Prostate gland (tissue), 2 donors: ENCODE data around the gene ZDHHC4. TPM values are rescaled to one million over a fixed set of nuclear protein-coding genes. Genes with fewer than 3 reads are reported as not detected.

ENCODE experiments used
- DNase-seq: peaks from one replicate; pipeline ENCODE4 v3.0.0-alpha.2; 2019; ENCODE audit warnings: low spot score
- H3K27ac ChIP-seq, 2 donors: fragments of 200-600 bp; sonication (generic); 2 replicates each; pipeline ENCODE4 v1.5.1; 2017 to 2019
- H3K27me3 ChIP-seq: fragments of 200-600 bp; sonication (generic); replicated peaks from 2 replicates; pipeline ENCODE4 v1.5.1; 2019; ENCODE audit not compliant: insufficient read depth
- H3K36me3 ChIP-seq, 2 donors: fragments of 200-600 bp; sonication (generic); 1 replicate in 1 of 2; 2 replicates in 1 of 2; pipeline versions ENCODE4 v1.5.1 to v1.8.1; 2017 to 2019
- H3K4me1 ChIP-seq: fragments of 200-600 bp; sonication (generic); replicated peaks from 2 replicates; pipeline ENCODE4 v1.5.1; 2019
- H3K4me3 ChIP-seq, 2 donors: fragments of 200-600 bp; sonication (generic); 2 replicates each; pipeline ENCODE4 v1.5.1; 2017 to 2019
- H3K9me3 ChIP-seq: fragments of 200-600 bp; sonication (generic); 2 replicates; pipeline ENCODE4 v1.5.1; 2017
- POLR2A ChIP-seq: fragments of 450-650 bp; IDR thresholded peaks from one replicate; pipeline ENCODE4 v1.6.1; 2016; ENCODE audit warnings: antibody characterized with exemption, mild to moderate bottlenecking
- POLR2AphosphoS5 ChIP-seq: sonication (generic); formaldehyde crosslinking; IDR thresholded peaks from one replicate; pipeline ENCODE4 v1.6.1; 2017; ENCODE audit warnings: antibody characterized with exemption
- WGBS: methylation state at CpG from one replicate; pipeline ENCODE4 v1.1.5; 2018; 5-methylcytosine and 5-hydroxymethylcytosine counted together
- intact Hi-C: fragments of 100-400 bp; cut with DNase I; formaldehyde crosslinking; loops from one replicate; pipeline ENCODE4 v1.14.2; 2022
- total RNA-seq, 2 donors: library from RNA; depleted of rRNA; stranded (reverse); fragments of >200 nt; gene quantifications; one replicate each; pipeline ENCODE4 v1.1.0, GENCODE V29; 2016
- TF ChIP-seq, protein P1 (sequence below), 4 experiments: fragments of 200-600 bp in 2 of 4; fragments of 450-650 bp in 2 of 4; sonication (generic) in 2 of 4; IDR thresholded peaks; 1 replicate in 3 of 4; 2 replicates in 1 of 4; pipeline ENCODE4 v1.5.1; 2016 to 2019; ENCODE audit warnings: antibody characterized with exemption in 4 of 4, mild to moderate bottlenecking in 2 of 4, moderate library complexity in 2 of 4

The ZDHHC4 gene
- total RNA-seq, 2 donors from 2014 or later, result 69.9 to 73.3 TPM

DNA sequence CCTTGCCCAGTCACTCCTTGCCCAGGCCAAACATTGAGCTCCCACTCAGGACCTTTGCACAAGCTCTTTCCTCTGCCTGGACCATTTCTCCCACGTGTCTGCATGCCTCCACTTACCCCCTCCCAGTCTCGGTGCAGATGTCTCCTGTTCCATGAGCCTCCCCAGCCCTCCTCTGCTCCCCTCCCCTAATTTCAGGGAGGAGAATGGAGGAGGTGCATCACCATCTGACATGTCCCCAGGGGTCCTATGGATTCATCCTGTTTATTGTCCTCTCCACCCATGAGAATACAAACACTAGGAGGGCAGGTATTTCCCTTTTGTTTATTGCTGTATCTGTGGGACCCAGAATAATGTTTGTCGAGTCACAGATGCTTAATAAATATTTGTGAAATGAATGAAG is 17.4 kb upstream of the ZDHHC4 start:
- intact Hi-C loops, result no loop called here
- Histone ChIP-seq H3K36me3 (no peaks in the 10 kb centered on the region), H3K4me3 (no peak overlapping the region), H3K27me3 (no peaks in the 10 kb centered on the region), H3K9me3 (no peaks in the 10 kb centered on the region), H3K4me1 (no peaks in the 10 kb centered on the region), H3K27ac (no peak overlapping the region)
- 33% methylated on average over 3 of the region's 3 CpGs for WGBS
- no peak for TF ChIP-seq POLR2A
- DNase-seq, result no peak

- Histone ChIP-seq H3K27ac (no peak overlapping the region), H3K27me3 (no peaks in the 10 kb centered on the region), H3K4me1 (no peaks in the 10 kb centered on the region), H3K4me3 (no peak overlapping the region), H3K9me3 (no peaks in the 10 kb centered on the region), H3K36me3 (no peaks in the 10 kb centered on the region)
- DNase-seq, result no peak
- TF ChIP-seq POLR2AphosphoS5, result no peak
- TF ChIP-seq, protein P1, sequence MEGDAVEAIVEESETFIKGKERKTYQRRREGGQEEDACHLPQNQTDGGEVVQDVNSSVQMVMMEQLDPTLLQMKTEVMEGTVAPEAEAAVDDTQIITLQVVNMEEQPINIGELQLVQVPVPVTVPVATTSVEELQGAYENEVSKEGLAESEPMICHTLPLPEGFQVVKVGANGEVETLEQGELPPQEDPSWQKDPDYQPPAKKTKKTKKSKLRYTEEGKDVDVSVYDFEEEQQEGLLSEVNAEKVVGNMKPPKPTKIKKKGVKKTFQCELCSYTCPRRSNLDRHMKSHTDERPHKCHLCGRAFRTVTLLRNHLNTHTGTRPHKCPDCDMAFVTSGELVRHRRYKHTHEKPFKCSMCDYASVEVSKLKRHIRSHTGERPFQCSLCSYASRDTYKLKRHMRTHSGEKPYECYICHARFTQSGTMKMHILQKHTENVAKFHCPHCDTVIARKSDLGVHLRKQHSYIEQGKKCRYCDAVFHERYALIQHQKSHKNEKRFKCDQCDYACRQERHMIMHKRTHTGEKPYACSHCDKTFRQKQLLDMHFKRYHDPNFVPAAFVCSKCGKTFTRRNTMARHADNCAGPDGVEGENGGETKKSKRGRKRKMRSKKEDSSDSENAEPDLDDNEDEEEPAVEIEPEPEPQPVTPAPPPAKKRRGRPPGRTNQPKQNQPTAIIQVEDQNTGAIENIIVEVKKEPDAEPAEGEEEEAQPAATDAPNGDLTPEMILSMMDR (IDR thresholded peaks at IDR 0.05), result no peak
- TF ChIP-seq POLR2A, result no peak
- WGBS, result 88% methylated on average over 1 of the region's 1 CpG
- intact Hi-C loops, result no loop called here
Observed at GRCh38 chr7:6562106-6562505, 15.1 kb upstream of the ZDHHC4 start.

DNA sequence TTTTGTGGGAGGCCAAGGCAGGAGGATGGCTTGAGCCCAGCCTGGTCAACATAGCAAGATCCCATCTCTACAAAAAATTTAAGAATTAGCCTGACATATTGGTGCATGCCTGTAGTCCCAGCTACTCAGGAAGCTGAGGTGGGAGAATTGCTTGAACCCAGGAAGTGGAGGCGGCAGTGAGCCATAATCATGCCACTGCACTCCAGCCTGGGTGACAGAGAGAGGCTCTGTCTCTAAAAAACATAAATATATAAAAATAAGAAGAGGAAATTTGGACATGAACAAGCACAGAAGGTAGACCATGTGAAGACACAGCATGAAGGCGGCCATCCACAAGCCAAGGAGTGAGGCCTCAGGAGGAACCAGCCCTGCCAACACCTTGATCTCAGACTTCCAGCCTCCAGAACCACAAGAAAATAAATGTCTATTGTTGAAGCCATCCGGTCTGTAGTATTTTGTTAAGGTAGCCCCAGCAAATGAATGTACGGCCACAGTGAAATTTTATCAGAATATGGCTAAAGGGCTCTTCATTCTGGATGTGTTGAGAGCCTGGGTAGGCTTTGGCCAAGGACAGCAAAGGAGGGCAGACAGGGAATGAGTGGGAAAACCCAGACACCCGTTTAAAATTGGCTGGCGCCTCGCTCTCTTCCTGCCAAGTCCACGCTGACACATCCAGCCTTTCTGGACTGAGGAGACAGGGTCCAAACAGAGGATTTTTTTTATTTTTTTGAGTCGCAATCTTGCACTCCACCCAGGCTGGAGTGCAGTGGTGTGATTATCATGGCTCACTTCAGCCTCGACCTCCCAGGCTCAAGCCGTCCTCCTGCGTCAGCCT is 13.1 kb upstream of the ZDHHC4 start:
- intact Hi-C loops, result no loop called here

GRCh38 chr7:6565655-6566054 is 11.6 kb upstream of the ZDHHC4 start:
- DNase-seq, result no peak
- H3K36me3 ChIP-seq, result no peaks in the 10 kb centered on the region
- H3K4me3 ChIP-seq, result no peak overlapping the region
- intact Hi-C loops, result no loop called here
- H3K9me3 ChIP-seq, result no peaks in the 10 kb centered on the region
- 84% methylated on average over 4 of the region's 4 CpGs for WGBS
- no peak for TF ChIP-seq POLR2A
- TF ChIP-seq, protein P1 (IDR thresholded peaks at IDR 0.05), result no peak
- TF ChIP-seq POLR2AphosphoS5, result no peak
- H3K27ac ChIP-seq, result no peak overlapping the region
- no peaks in the 10 kb centered on the region for H3K27me3 ChIP-seq
- H3K4me1 ChIP-seq, result no peaks in the 10 kb centered on the region

More for the DNA sequence above, 13.1 kb upstream of the ZDHHC4 start:
- Histone ChIP-seq H3K27me3 (no peaks in the 10 kb centered on the region), H3K36me3 (no peaks in the 10 kb centered on the region), H3K4me1 (no peaks in the 10 kb centered on the region), H3K27ac (no peak overlapping the region), H3K4me3 (no peak overlapping the region), H3K9me3 (no peaks in the 10 kb centered on the region)
- TF ChIP-seq POLR2AphosphoS5, result no peak
- no peak for TF ChIP-seq POLR2A
- TF ChIP-seq, protein P1 (IDR thresholded peaks at IDR 0.05), result no peak
- DNase-seq, result no peak
- 80% methylated on average over 12 of the region's 12 CpGs for WGBS

GRCh38 chr7:6567886-6568285 is 9.4 kb upstream of the ZDHHC4 start:
- Histone ChIP-seq H3K4me3 (no peak overlapping the region), H3K4me1 (no peaks in the 10 kb centered on the region), H3K9me3 (no peaks in the 10 kb centered on the region), H3K27me3 (no peaks in the 10 kb centered on the region), H3K36me3 (no peaks in the 10 kb centered on the region), H3K27ac (no peak overlapping the region)
- WGBS, result 76% methylated on average over 3 of the region's 3 CpGs
- no peak for DNase-seq
- intact Hi-C loops, result no loop called here
- TF ChIP-seq POLR2A (no peak), POLR2AphosphoS5 (no peak)
- TF ChIP-seq, protein P1 (IDR thresholded peaks at IDR 0.05), result no peak
